Measurements from ENCODE around the gene MAP2K2. TPM values are rescaled to one million over a fixed set of nuclear protein-coding genes. Genes with fewer than 3 reads are reported as not detected.

The MAP2K2 gene
- total RNA-seq, 2 donors from 2014 or later = 191 TPM

- DNase-seq = peak; percentile 73
These were observed 59.2 kb downstream of the MAP2K2 start for GRCh38 chr19:4064496-4065260.

GRCh38 chr19:4064149-4064495 lies 59.8 kb downstream of the MAP2K2 start:
- Mint-ChIP-seq H3K27ac (peak overlapping the region; percentile 77), H3K4me3 (peak overlapping the region; percentile 73), H3K9me3 (no peaks in the 10 kb centered on the region), H3K27me3 (ENCODE audit: insufficient read depth) (peaks cover 14% of the 10 kb centered on the region), H3K4me1 (peaks cover 3% of the 10 kb centered on the region), H3K36me3 (ENCODE audit: low read depth) (peaks cover 2% of the 10 kb centered on the region)
- H3K27ac ChIP-seq (ENCODE audit: low read depth, low read length) = no peak overlapping the region
- H3K27me3 ChIP-seq (ENCODE audit: control insufficient read depth, insufficient read depth, low read length, poor library complexity, severe bottlenecking) = peaks cover 19% of the 10 kb centered on the region
- peak overlapping the region; percentile 66 for H3K9ac ChIP-seq (ENCODE audit: extremely low read depth, low read length, poor library complexity, severe bottlenecking)
- no peak for TF ChIP-seq CTCF (conservative IDR thresholded peaks at IDR 0.05)
- WGBS, 2 experiments (ENCODE audit: insufficient coverage in 1 of 2, insufficient read length in 1 of 2) = 6 to 9% methylated on average over 18 to 24 of the region's 24 CpGs
- no peaks in the 10 kb centered on the region for H3K9me3 ChIP-seq (ENCODE audit: control insufficient read depth, low read length)
- peak overlapping the region; percentile 82 for H3K4me3 ChIP-seq (ENCODE audit: low read length)
- peaks cover 10% of the 10 kb centered on the region for H3K36me3 ChIP-seq (ENCODE audit: control insufficient read depth, insufficient read depth, low read length)
- no peaks in the 10 kb centered on the region for H3K4me1 ChIP-seq (ENCODE audit: control insufficient read depth, insufficient read depth, low read length)
- no peak for DNase-seq

More at GRCh38 chr19:4064496-4065260, 59.2 kb downstream of the MAP2K2 start:
- Histone ChIP-seq H3K27me3 (ENCODE audit: control insufficient read depth, insufficient read depth, low read length, poor library complexity, severe bottlenecking) (peaks cover 25% of the 10 kb centered on the region), H3K9ac (ENCODE audit: extremely low read depth, low read length, poor library complexity, severe bottlenecking) (peak overlapping the region; percentile 66), H3K36me3 (ENCODE audit: control insufficient read depth, insufficient read depth, low read length) (peaks cover 10% of the 10 kb centered on the region), H3K27ac (ENCODE audit: low read depth, low read length) (no peak overlapping the region), H3K9me3 (ENCODE audit: control insufficient read depth, low read length) (no peaks in the 10 kb centered on the region), H3K4me1 (ENCODE audit: control insufficient read depth, insufficient read depth, low read length) (no peaks in the 10 kb centered on the region), H3K4me3 (ENCODE audit: low read length) (peak overlapping the region; percentile 82)
- H3K9me3 Mint-ChIP-seq = no peaks in the 10 kb centered on the region
- H3K4me1 Mint-ChIP-seq = peaks cover 3% of the 10 kb centered on the region
- H3K27me3 Mint-ChIP-seq (ENCODE audit: insufficient read depth) = peaks cover 18% of the 10 kb centered on the region
- H3K27ac Mint-ChIP-seq = no peak overlapping the region
- WGBS, 2 experiments (ENCODE audit: insufficient coverage in 1 of 2, insufficient read length in 1 of 2) = 1 to 2% methylated on average over 8 to 50 of the region's 57 CpGs
- peak overlapping the region; percentile 73 for H3K4me3 Mint-ChIP-seq
- TF ChIP-seq CTCF (conservative IDR thresholded peaks at IDR 0.05) = no peak
- H3K36me3 Mint-ChIP-seq (ENCODE audit: low read depth) = peaks cover 2% of the 10 kb centered on the region

GRCh38 chr19:4063369-4064148 lies 60.4 kb downstream of the MAP2K2 start:
- H3K4me3 ChIP-seq (ENCODE audit: low read length) = peak overlapping the region; percentile 82
- peaks cover 10% of the 10 kb centered on the region for H3K36me3 ChIP-seq (ENCODE audit: control insufficient read depth, insufficient read depth, low read length)
- Mint-ChIP-seq H3K9me3 (no peaks in the 10 kb centered on the region), H3K27me3 (ENCODE audit: insufficient read depth) (peaks cover 9% of the 10 kb centered on the region), H3K36me3 (ENCODE audit: low read depth) (peaks cover 2% of the 10 kb centered on the region), H3K4me1 (peaks cover 3% of the 10 kb centered on the region), H3K4me3 (peak overlapping the region; percentile 73), H3K27ac (peak overlapping the region; percentile 77)
- no peaks in the 10 kb centered on the region for H3K9me3 ChIP-seq (ENCODE audit: control insufficient read depth, low read length)
- peaks cover 13% of the 10 kb centered on the region for H3K27me3 ChIP-seq (ENCODE audit: control insufficient read depth, insufficient read depth, low read length, poor library complexity, severe bottlenecking)
- no peaks in the 10 kb centered on the region for H3K4me1 ChIP-seq (ENCODE audit: control insufficient read depth, insufficient read depth, low read length)
- peak overlapping the region; percentile 66 for H3K9ac ChIP-seq (ENCODE audit: extremely low read depth, low read length, poor library complexity, severe bottlenecking)
- no peak overlapping the region for H3K27ac ChIP-seq (ENCODE audit: low read depth, low read length)
- peak; percentile 57 for TF ChIP-seq CTCF (conservative IDR thresholded peaks at IDR 0.05)
- DNase-seq = peak; percentile 78
- WGBS, 2 experiments (ENCODE audit: insufficient coverage in 1 of 2, insufficient read length in 1 of 2) = 57 to 75% methylated on average over 19 to 31 of the region's 31 CpGs
